Measurements from ENCODE around the gene ERC2.

GRCh38 chr3:55591888-55592287 lies 876.4 kb downstream of the ERC2 start:
- no peak for TF ChIP-seq OSR1 (CRISPR knock-in tag; IDR thresholded peaks at IDR 0.05)
- no peak for TF ChIP-seq ZFP3 (CRISPR knock-in tag; IDR thresholded peaks at IDR 0.05)
- no peak for TF ChIP-seq ARNTL (CRISPR knock-in tag; IDR thresholded peaks at IDR 0.05; ENCODE audit: borderline replicate concordance, low read depth)
- TF ChIP-seq ZNF8 (CRISPR knock-in tag; IDR thresholded peaks at IDR 0.05) = no peak
- TF ChIP-seq POU6F1 (CRISPR knock-in tag; IDR thresholded peaks at IDR 0.05; ENCODE audit: borderline replicate concordance, low read depth) = no peak
- TF ChIP-seq ZC3H10 (CRISPR knock-in tag; IDR thresholded peaks at IDR 0.05) = no peak

Data from SK-N-SH treated with all-trans-retinoic acid at 6 μM for 48 hours (cell line).